ENCODE measurements around the gene COL13A1. TPM values are rescaled to one million over a fixed set of nuclear protein-coding genes. Genes with fewer than 3 reads are reported as not detected.
A peak's percentile ranks its signal among the peaks of the same experiment; 100 is the strongest.

Gene COL13A1
- total RNA-seq, 1 experiment from 2014 or later = 3.6 TPM

DNA sequence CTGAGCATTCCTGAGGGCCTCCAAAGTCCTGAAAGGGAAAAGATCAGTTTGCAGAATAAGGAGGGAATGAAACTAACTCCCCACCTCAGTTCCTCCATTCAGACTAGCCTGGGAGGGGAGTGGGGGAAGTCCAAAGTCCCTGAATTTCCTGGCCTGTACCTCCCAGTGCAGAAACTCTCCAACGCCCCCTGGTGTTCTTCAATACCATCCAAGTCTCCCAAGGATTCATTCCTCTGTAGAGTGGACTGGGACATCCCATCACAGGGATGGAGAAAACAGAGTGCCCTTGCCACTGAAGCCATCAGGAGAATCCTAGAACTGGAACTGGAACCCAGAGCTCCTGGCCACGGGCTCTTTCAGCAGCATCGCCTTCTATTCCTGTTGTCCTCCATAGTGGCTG lies 1.6 kb upstream of the COL13A1 start:
- no peak overlapping the region for H2BK5ac ChIP-seq (ENCODE audit: insufficient read length, low read length)
- WGBS (ENCODE audit: extremely low coverage, insufficient read length, low lambda C conversion rate) = no CpG with 5 or more reads among the region's 3 CpGs
- no peak overlapping the region for H3K27ac Mint-ChIP-seq

More for the DNA sequence above, 1.6 kb upstream of the COL13A1 start:
- H3K56ac ChIP-seq (ENCODE audit: insufficient read length, low read depth, low read length) = no peak overlapping the region
- no peaks in the 10 kb centered on the region for H3K79me1 ChIP-seq (ENCODE audit: insufficient read depth, low read depth, low read length, poor library complexity, severe bottlenecking)
- H2BK12ac ChIP-seq (ENCODE audit: insufficient read length, low read depth, low read length) = no peak overlapping the region
- no peak overlapping the region for H4K91ac ChIP-seq (ENCODE audit: insufficient read length, low read depth, low read length)
- no peak overlapping the region for H4K5ac ChIP-seq (ENCODE audit: insufficient read length, low read depth, low read length)
- peaks cover 8% of the 10 kb centered on the region; the same call in 1 of the 2 replicates for H3K27me3 ChIP-seq (ENCODE audit: insufficient read depth, low read length)
- peaks cover 0 to 11% of the 10 kb centered on the region in 2 experiments for H3K9me3 Mint-ChIP-seq
- H2AK5ac ChIP-seq (ENCODE audit: insufficient read length, low read length) = no peak overlapping the region
- H3K14ac ChIP-seq (ENCODE audit: insufficient read depth, low read length) = no peak overlapping the region
- no peak overlapping the region for H2AFZ ChIP-seq (ENCODE audit: low read length)
- no peak overlapping the region for H3K4me2 ChIP-seq (ENCODE audit: insufficient read depth, insufficient read length, low read length)
- H3K23me2 ChIP-seq (ENCODE audit: insufficient read length, low read depth, low read length, poor library complexity, severe bottlenecking) = peaks cover 21% of the 10 kb centered on the region
- H4K8ac ChIP-seq (replicated peaks; ENCODE audit: insufficient read length, low read depth, low read length) = no peak overlapping the region
- H2BK20ac ChIP-seq (ENCODE audit: low read depth, low read length, poor library complexity, severe bottlenecking) = no peak overlapping the region
- H3K4me1 ChIP-seq (ENCODE audit: insufficient read depth, low read length) = peaks cover 6% of the 10 kb centered on the region; the same call in 1 of the 2 replicates
- H3K23ac ChIP-seq (ENCODE audit: insufficient read length, low read depth, low read length) = no peak overlapping the region
- no peak overlapping the region for H2BK15ac ChIP-seq (ENCODE audit: low read depth, low read length)
- H4K20me1 ChIP-seq (ENCODE audit: control insufficient read depth, insufficient read depth, insufficient read length) = no peaks in the 10 kb centered on the region
- H3K4ac ChIP-seq (ENCODE audit: low read depth, low read length) = no peak overlapping the region
- DNase-seq = peak; percentile 76
- H3K4me1 Mint-ChIP-seq = peaks cover 36 to 54% of the 10 kb centered on the region in 2 experiments
- no peaks in the 10 kb centered on the region for H3K79me2 ChIP-seq (ENCODE audit: insufficient read depth, low read length)
- H3K27ac ChIP-seq (ENCODE audit: insufficient read length, low read depth, low read length) = no peak overlapping the region
- H3K9me3 ChIP-seq (ENCODE audit: control insufficient read depth, low read depth, low read length) = peaks cover 10% of the 10 kb centered on the region
- peaks cover 0 to 3% (median 0%) of the 10 kb centered on the region in 3 experiments; a peak in 3 of 7 replicates for H3K36me3 Mint-ChIP-seq (ENCODE audit: insufficient read depth in 1 of 3, low read depth in 3 of 3)
- no peak overlapping the region for H3T11ph ChIP-seq (ENCODE audit: low read length)
- H3K9ac ChIP-seq (ENCODE audit: extremely low read depth, insufficient read length, low read length) = no peak overlapping the region
- H3K4me3 Mint-ChIP-seq = no peak overlapping the region; a peak in 1 of 5 replicates
- no peak overlapping the region for H2BK120ac ChIP-seq (ENCODE audit: low read depth, low read length, poor library complexity, severe bottlenecking)
- H3K27me3 Mint-ChIP-seq (ENCODE audit: low read depth) = peaks cover 80% of the 10 kb centered on the region
- H3K18ac ChIP-seq (ENCODE audit: insufficient read length, low read depth, low read length) = no peak overlapping the region
- TF ChIP-seq, protein P1, sequence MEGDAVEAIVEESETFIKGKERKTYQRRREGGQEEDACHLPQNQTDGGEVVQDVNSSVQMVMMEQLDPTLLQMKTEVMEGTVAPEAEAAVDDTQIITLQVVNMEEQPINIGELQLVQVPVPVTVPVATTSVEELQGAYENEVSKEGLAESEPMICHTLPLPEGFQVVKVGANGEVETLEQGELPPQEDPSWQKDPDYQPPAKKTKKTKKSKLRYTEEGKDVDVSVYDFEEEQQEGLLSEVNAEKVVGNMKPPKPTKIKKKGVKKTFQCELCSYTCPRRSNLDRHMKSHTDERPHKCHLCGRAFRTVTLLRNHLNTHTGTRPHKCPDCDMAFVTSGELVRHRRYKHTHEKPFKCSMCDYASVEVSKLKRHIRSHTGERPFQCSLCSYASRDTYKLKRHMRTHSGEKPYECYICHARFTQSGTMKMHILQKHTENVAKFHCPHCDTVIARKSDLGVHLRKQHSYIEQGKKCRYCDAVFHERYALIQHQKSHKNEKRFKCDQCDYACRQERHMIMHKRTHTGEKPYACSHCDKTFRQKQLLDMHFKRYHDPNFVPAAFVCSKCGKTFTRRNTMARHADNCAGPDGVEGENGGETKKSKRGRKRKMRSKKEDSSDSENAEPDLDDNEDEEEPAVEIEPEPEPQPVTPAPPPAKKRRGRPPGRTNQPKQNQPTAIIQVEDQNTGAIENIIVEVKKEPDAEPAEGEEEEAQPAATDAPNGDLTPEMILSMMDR (conservative IDR thresholded peaks at IDR 0.05) = peak; percentile 81

Data from H9 (cell line).